GM12878 (cell line): ENCODE data around the gene EYS. TPM values are rescaled to one million over a fixed set of nuclear protein-coding genes. Genes with fewer than 3 reads are reported as not detected.

Source experiments
- RAD21 ChIP-seq: IDR thresholded peaks from 2 replicates; pipeline ENCODE4 v1.6.1; 2011; ENCODE audit warnings: mild to moderate bottlenecking, low read depth, low read length, moderate library complexity; ENCODE audit not compliant: insufficient read depth
- TBL1XR1 ChIP-seq: IDR thresholded peaks from 2 replicates; pipeline ENCODE4 v1.6.1; 2012; ENCODE audit warnings: low read depth, low read length, improper control_type of control experiment
- polyA plus RNA-seq, 11 experiments: library from polyadenylated mRNA; depleted of rRNA in 4 of 11; unstranded in 6 of 11; stranded (reverse) in 5 of 11; fragments of >200 nt; fragmentation: Nextera tagmentation in 4 of 11; fragmentation: Illumina TruSeq in 1 of 11; extraction: Ambion mirVana in 4 of 11; extraction: Trizol in 1 of 11; gene quantifications; 1 replicate in 1 of 11; 2 replicates in 10 of 11; pipeline versions ENCODE4 v1.2.1 to v1.2.3, GENCODE V29; 2011 to 2016; ENCODE audit warnings: inconsistent platforms in 2 of 11, missing spikeins in 2 of 11, low read depth in 1 of 11
- total RNA-seq, 4 experiments: library from RNA; depleted of rRNA in 3 of 4; stranded (reverse); fragments of >200 nt in 3 of 4; fragmentation: Illumina TruSeq in 1 of 4; extraction: Trizol in 1 of 4; gene quantifications; 2 replicates each; pipeline versions ENCODE4 v1.2.1 to v1.2.3, GENCODE V29; 2013 to 2021

The EYS gene
- total and polyA plus RNA-seq, 10 of the 15 experiments (the other 5 are each of a cell fraction or from before 2014, with no cell fraction given), result under 0.01 to 0.14 (median 0.02) TPM; not detected in 1

- TF ChIP-seq RAD21 (no peak), TBL1XR1 (no peak)
These were observed 2035.8 kb downstream of the EYS start (continued) for GRCh38 chr6:63671098-63671754.
